ENCODE results near the gene TRAF3IP1. TPM values are rescaled to one million over a fixed set of nuclear protein-coding genes. Genes with fewer than 3 reads are reported as not detected.
"Not testable (repeated sequence)": the region's sequence is repeated elsewhere in the genome, so short reads cannot be mapped to it uniquely, and the experiment has no call there.

The TRAF3IP1 gene
- total RNA-seq (2014; rRNA removed; shearing (Covaris generic); ENCODE audit: low replicate concordance), result 3.3 and 3.8 TPM in 2 replicates

- Histone ChIP-seq H3K9me3 (peaks cover 6% of the 10 kb centered on the region), H3K4me3 (peak within 1 kb of the TSS; percentile 57)
Observed at GRCh38 chr2:238320246-238320647, at the start of gene TRAF3IP1. Gene TRAF3IP1 (plus strand): TSS chr2:238320518. CDS start chr2:238320663, 145 bp downstream.

DNA sequence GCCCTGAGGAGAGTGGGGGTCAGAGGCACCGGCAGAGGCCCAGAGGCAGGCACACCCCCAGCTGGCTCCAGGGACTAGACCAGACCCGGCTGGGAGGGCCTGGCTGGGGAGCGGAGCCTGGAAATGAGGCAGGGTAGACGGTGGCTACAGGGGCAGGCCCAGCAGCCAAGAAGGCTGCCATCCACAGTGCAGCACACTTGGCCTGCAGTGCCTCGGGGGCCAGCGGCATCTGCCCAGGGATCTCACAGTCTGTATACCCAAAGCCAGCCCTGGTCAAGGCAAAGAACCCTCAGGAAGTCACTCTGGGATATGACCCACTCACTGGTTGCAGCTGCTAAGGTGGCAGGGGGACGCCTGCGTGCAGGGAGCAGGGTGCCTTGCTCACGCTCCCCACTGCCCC is 49.7 kb upstream of the TRAF3IP1 start:
- no peaks in the 10 kb centered on the region for H3K27me3 ChIP-seq
- no peak overlapping the region for H3K4me3 ChIP-seq
- DNase-seq, result no peak
- H3K9me3 ChIP-seq, result no peaks in the 10 kb centered on the region
- peaks cover 4% of the 10 kb centered on the region for H3K36me3 ChIP-seq

More at GRCh38 chr2:238320246-238320647, at the start of gene TRAF3IP1:
- H3K27me3 ChIP-seq, result no peaks in the 10 kb centered on the region
- DNase-seq, result peak; percentile 92
- H3K36me3 ChIP-seq, result no peaks in the 10 kb centered on the region

- Histone ChIP-seq H3K27me3 (no peaks in the 10 kb centered on the region), H3K9me3 (no peaks in the 10 kb centered on the region), H3K4me3 (no peak overlapping the region), H3K36me3 (peaks cover 4% of the 10 kb centered on the region)
- DNase-seq, result no peak
Observed at GRCh38 chr2:238271061-238271554, 49.2 kb upstream of the TRAF3IP1 start.

- not testable (repeated sequence) for H3K9me3 ChIP-seq, H3K36me3 ChIP-seq, H3K4me3 ChIP-seq, DNase-seq, H3K27me3 ChIP-seq
Observed at GRCh38 chr2:238271686-238272085, 48.6 kb upstream of the TRAF3IP1 start.

- Histone ChIP-seq H3K27me3 (no peaks in the 10 kb centered on the region), H3K9me3 (no peaks in the 10 kb centered on the region), H3K4me3 (no peak overlapping the region), H3K36me3 (peaks cover 7% of the 10 kb centered on the region)
- DNase-seq, result no peak
Observed at GRCh38 chr2:238272156-238272555, 48.2 kb upstream of the TRAF3IP1 start.

DNA sequence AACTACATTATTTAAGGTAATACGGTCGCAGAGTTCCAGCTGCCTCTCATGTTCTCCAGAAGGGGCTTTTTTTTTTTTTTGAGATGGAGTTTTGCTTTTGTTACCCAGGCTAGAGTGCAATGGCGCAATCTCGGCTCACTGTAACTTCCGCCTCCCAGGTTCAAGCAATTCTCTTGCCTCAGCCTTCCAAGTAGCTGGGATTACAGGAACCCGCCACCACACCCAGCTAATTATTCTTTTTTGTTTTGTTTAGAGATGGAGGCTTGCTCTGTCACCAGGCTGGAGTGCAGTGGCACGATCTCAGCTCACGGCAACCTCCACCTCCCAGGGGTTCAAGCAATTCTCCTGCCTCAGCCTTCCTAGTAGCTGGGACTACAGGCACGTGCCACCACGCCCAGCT is 46.9 kb upstream of the TRAF3IP1 start:
- H3K27me3 ChIP-seq, H3K36me3 ChIP-seq, H3K9me3 ChIP-seq, H3K4me3 ChIP-seq, DNase-seq: not testable (repeated sequence)

DNA sequence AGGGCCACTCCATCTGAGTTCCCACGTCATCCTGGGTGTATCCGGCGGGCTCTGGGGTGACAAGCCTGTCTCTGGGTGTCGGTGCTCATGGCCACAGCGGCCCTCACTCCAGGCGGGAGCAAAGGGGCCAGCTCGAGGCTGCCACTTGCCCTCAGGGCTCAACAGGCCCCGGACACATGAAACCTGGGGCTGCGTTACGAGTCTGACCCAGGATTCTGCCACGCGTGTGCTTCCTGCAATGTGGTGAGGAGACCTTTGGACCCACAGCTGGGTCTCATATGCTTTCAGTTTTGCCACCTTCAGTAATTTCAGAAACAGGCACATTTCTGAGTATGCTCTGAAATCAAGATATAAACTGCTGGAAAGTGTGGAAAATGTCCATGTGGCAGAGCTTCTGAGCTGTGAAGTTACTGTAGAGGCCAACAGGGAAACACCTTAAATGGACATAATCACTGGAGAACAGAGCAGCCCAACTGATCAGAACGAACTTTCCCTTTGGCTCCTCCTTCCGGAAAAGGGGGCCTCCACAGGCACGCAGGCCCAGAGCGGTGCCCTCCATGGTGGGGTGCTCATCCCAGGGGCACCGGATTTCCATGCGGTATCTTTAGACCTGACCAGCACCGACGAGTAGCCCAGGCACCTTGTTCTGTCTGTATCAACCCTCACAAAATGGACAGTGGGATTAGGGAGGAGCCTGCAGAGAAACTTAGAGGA is 46.0 kb upstream of the TRAF3IP1 start:
- no peaks in the 10 kb centered on the region for H3K9me3 ChIP-seq
- no peak overlapping the region for H3K4me3 ChIP-seq
- H3K27me3 ChIP-seq, result no peaks in the 10 kb centered on the region
- DNase-seq, result no peak
- H3K36me3 ChIP-seq, result peaks cover 7% of the 10 kb centered on the region

DNA sequence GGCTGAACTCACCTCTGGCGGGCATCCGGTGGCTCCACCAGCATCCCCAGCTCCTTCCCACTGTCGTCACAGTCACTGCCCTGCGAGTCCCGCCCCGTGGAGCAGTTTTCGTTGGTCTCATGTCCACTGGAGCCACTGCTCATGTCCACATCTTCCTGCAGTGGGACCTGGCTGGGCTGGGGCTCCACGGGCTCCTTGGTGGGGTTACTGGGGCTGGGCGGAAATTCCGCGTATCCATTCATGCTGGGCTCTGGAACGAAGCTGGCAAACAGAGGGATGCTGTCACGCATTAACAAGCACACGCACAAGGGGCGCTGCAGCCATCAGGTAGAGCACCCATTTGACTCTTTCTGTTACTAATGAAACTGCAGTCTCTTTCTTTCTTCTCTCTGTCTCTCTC is 42.6 kb upstream of the TRAF3IP1 start:
- Histone ChIP-seq H3K36me3 (peaks cover 7% of the 10 kb centered on the region), H3K9me3 (no peaks in the 10 kb centered on the region), H3K27me3 (no peaks in the 10 kb centered on the region), H3K4me3 (no peak overlapping the region)
- no peak for DNase-seq

DNA sequence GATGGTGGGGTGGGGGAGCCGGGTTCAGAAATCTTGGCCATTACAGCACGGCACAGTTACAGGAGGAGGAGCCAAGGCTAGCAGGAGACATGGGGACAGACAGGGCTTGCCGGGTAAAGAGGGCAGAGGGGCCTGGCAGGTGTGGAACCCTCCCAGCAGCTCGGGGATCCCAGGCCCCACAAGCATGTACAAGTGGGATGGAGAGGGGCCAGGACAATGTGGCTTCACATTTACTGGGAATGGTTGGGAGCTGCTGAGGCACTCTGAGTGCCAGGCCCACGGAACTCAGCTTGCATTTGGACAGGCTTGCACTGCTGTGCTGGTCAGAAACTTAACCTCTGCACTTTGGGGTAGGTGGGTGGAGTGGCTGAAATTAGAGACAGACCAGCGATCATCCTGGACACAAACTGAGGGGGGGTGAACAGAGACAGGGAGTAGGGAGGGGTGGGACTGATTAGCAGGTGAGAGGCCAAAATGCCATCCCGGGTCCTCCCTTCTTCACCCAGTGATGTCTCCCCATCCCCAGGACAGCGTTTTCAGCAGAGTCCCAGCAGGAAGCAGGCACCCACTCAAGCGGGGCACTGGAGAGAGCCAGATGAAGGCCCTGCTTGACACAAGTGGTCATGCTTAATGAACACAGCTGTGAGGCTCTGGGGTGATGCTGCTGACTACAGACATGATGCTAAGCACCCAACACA is 41.5 kb upstream of the TRAF3IP1 start:
- Histone ChIP-seq H3K27me3 (no peaks in the 10 kb centered on the region), H3K9me3 (no peaks in the 10 kb centered on the region), H3K4me3 (no peak overlapping the region), H3K36me3 (peaks cover 7% of the 10 kb centered on the region)
- DNase-seq, result no peak

GRCh38 chr2:238279324-238279682 is 41.0 kb upstream of the TRAF3IP1 start:
- H3K27me3 ChIP-seq, result no peaks in the 10 kb centered on the region
- no peaks in the 10 kb centered on the region for H3K9me3 ChIP-seq
- H3K36me3 ChIP-seq, result peaks cover 7% of the 10 kb centered on the region

DNA sequence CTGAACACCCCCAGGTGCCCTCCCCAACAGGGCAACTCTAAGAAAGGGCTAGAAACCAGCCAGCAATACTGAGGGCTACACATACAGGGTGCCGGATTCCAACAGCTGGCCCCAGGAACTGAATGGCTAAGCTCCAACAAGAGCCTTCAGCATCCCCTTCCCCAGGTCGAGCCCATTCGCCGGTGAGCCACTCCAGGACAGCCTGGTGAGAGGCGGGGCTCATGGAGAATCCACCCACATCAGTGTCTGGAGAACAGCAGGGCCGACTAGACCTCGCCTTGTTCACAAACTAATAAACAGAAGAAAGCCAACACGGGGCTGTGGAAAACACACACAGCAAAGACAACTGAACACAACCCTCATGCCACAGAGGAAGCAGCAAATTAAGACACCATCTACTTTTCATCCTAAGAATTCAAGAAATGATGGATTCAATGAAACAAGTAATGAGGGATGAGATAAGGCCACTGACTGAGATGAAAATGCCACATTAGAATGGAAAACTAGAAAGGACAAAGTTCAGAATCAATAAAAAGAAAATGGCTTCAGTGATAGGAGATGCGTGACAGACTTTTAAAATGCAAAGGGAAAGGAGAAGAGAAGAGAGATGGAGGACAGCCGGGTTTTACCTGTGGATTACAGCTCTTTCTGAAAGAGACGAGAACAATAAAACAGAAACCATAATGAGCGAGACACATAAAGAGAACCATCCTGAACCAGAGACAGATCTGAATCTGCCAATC is 40.1 kb upstream of the TRAF3IP1 start:
- H3K27me3 ChIP-seq, result no peaks in the 10 kb centered on the region
- H3K9me3 ChIP-seq, result no peaks in the 10 kb centered on the region
- H3K4me3 ChIP-seq, result no peak overlapping the region
- peaks cover 3% of the 10 kb centered on the region for H3K36me3 ChIP-seq
- DNase-seq, result no peak

More at GRCh38 chr2:238279324-238279682, 41.0 kb upstream of the TRAF3IP1 start:
- H3K4me3 ChIP-seq, result no peak overlapping the region
- no peak for DNase-seq

- Histone ChIP-seq H3K27me3 (no peaks in the 10 kb centered on the region), H3K9me3 (no peaks in the 10 kb centered on the region), H3K36me3 (no peaks in the 10 kb centered on the region), H3K4me3 (no peak overlapping the region)
- no peak for DNase-seq
Observed at GRCh38 chr2:238281826-238282480, 38.4 kb upstream of the TRAF3IP1 start.

DNA sequence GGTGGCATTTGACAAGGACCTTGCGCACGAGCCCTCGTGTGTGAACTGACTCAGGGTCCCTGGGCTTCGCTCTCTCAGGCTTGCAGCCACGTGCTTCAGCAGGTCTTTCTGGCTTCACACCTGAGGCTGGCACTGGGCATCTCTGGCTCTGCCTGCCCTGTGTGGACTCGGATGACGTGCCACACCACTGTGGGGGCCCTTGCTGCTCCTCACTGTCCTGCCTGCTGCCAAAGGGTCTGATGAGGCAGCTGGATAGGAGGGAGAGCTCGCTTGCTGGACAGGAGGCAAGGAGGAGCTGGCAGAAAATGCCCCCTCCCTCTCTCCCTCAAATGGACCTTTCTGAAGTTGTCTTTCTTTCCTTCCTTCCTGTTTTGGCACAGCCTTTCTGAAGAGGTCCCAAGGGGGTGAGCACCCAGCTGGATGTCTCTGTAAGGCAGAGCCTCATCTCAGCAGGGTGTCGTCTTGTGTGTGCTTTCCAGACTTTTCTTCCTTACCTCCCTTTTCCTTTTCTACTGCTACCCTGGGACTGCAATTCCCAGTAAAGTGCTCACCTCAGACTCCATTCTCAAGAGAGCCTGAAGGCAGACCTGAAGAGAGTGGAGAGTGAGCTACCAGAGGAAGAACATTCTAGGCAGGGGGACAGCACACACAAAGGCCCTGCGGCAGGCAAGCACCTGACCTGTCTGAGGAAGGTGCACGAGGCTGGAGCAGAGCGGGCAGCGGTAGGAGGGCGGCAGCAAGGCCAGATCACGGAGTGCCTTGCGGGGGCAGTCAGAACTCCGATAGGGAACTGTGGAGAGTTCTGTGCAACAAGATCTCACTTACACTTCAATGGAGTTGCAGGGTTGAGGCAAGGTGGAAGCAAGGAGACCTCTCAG is 37.2 kb upstream of the TRAF3IP1 start:
- Histone ChIP-seq H3K4me3 (no peak overlapping the region), H3K9me3 (no peaks in the 10 kb centered on the region), H3K27me3 (no peaks in the 10 kb centered on the region), H3K36me3 (no peaks in the 10 kb centered on the region)
- no peak for DNase-seq

DNA sequence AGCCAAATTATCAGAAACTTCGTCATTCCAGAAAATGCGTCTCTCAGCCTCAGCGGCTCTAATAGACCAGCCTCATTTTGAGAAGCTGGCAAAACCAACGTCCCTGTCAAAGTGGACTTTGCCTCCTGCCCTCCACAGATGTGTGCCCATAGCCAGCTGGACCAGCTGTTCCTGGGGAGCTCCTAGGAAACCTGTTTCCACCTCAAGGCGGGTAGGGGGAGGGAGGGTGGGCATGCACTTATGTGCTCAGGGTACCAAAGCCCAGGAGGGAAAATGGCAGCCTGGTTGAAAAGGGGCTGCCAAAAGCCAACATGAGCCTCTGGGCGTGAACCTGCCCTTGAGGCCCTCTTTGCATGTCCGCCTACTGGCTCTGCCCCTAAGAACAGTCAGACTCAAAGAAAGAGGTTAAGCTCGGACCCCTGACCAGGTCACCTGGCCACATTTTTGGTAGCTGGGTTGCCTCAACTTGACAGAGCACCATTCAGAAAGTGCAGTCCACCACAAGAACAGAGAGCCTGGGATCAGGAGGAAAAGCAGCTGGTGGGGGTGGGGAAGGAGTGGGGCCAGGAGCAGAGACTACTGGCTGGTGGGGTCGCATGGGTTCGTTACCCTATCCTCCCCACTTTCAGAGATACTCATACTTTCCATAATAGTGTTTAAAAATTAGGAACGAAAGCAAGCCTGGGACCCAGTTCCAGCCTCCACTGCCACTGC is 35.4 kb upstream of the TRAF3IP1 start:
- Histone ChIP-seq H3K4me3 (no peak overlapping the region), H3K36me3 (no peaks in the 10 kb centered on the region), H3K9me3 (no peaks in the 10 kb centered on the region), H3K27me3 (no peaks in the 10 kb centered on the region)
- no peak for DNase-seq

DNA sequence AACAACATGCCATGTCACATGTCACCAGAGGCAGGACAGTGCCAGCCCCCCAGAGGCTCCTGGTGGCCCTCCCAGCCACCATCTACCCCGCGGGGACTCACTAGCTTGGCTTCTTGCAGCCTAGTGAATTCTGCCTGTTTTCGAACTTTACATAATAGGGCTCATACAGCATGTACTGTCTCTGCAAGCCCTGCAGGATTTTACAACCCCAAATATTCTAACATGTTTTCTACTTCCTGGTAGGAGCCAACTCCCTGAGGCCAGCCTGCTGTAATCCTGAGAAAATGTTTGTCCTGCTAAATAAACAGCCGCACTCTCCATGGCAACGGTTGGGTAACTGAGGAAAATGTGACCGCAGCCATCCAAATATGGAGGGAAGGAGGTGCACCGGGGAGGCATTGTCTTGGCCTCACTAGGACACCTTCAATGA is 34.6 kb upstream of the TRAF3IP1 start:
- no peak for DNase-seq
- no peaks in the 10 kb centered on the region for H3K27me3 ChIP-seq
- H3K9me3 ChIP-seq, result no peaks in the 10 kb centered on the region
- H3K4me3 ChIP-seq, result no peak overlapping the region
- no peaks in the 10 kb centered on the region for H3K36me3 ChIP-seq

Measured in MG63 (cell line).